IMR-90 (cell line): ENCODE data around the gene SNX14. TPM values are rescaled to one million over a fixed set of nuclear protein-coding genes. Genes with fewer than 3 reads are reported as not detected.

Source experiments
- ATAC-seq: fragments of 200-7000 bp; cut with Tn5 transposase; 2 replicates; pipeline ENCODE4 v1.9.1; 2020; ENCODE audit warnings: low read depth, mild to moderate bottlenecking, moderate library complexity
- BruUV-seq: library from RNA; stranded (reverse); fragments of 400-500 nt; replicated peaks from 2 replicates; lab custom pipeline; 2021; lab: Mats Ljungman, UMichigan
- CTCF ChIA-PET: fragments of 300-600 bp; formaldehyde crosslinking; extraction: SDS; loops from one replicate; lab custom pipeline; 2021; ENCODE audit warnings: antibody characterized with exemption; lab: Yijun Ruan, JAX
- POLR2A ChIA-PET: fragments of 300-600 bp; sonication (Branson Sonifier 250); formaldehyde crosslinking; loops from one replicate; lab custom pipeline; 2022; ENCODE audit warnings: antibody characterized with exemption; ENCODE audit not compliant: unreplicated experiment; lab: Charles Lee
- DNase-seq: peaks from one replicate; pipeline ENCODE4 v3.0.0; 2013
- H2AFZ ChIP-seq: replicated peaks from 2 replicates; pipeline ENCODE3; 2013; ENCODE audit warnings: low read length, mild to moderate bottlenecking; ENCODE audit not compliant: poor library complexity
- H2AK5ac ChIP-seq: 2 replicates; pipeline ENCODE4 v1.6.1; 2013; ENCODE audit warnings: low read depth, low read length, inconsistent platforms
- H2AK9ac ChIP-seq: replicated peaks from 2 replicates; pipeline ENCODE3; 2013; ENCODE audit warnings: mild to moderate bottlenecking, low read depth, low read length, moderate library complexity; ENCODE audit not compliant: poor library complexity
- H2BK120ac ChIP-seq: 2 replicates; pipeline ENCODE4 v1.6.1; 2013; ENCODE audit warnings: low read depth, low read length, inconsistent platforms
- H2BK15ac ChIP-seq: 3 replicates; pipeline ENCODE4 v1.6.1; 2013; ENCODE audit warnings: low read depth, low read length, inconsistent platforms
- H2BK20ac ChIP-seq: 2 replicates; pipeline ENCODE4 v1.6.1; 2013; ENCODE audit warnings: low read depth, mild to moderate bottlenecking, inconsistent platforms, low read length, moderate library complexity
- H2BK5ac ChIP-seq: 2 replicates; pipeline ENCODE4 v1.6.1; 2013; ENCODE audit warnings: mild to moderate bottlenecking, low read depth, low read length, inconsistent platforms; ENCODE audit not compliant: poor library complexity, severe bottlenecking
- H3K14ac ChIP-seq: replicated peaks from 2 replicates; pipeline ENCODE4 v1.6.1; 2013; ENCODE audit warnings: low read depth, low read length, inconsistent platforms
- H3K18ac ChIP-seq: 2 replicates; pipeline ENCODE4 v1.6.1; 2013; ENCODE audit warnings: low read depth, low read length, control low read depth
- H3K23ac ChIP-seq: 2 replicates; pipeline ENCODE4 v1.6.1; 2013; ENCODE audit warnings: low read depth, low read length, inconsistent platforms
- H3K27ac ChIP-seq: 2 replicates; pipeline ENCODE4 v1.5.1; 2013; ENCODE audit warnings: mild to moderate bottlenecking, control low read depth, low read length; ENCODE audit not compliant: insufficient read depth
- H3K27me3 ChIP-seq: 2 replicates; pipeline ENCODE4 v1.6.1; 2013; ENCODE audit warnings: low read length; ENCODE audit not compliant: control insufficient read depth, insufficient read depth
- H3K36me3 ChIP-seq: 2 replicates; pipeline ENCODE4 v1.6.1; 2013; ENCODE audit warnings: low read length, mixed read lengths; ENCODE audit not compliant: control insufficient read depth, insufficient read depth
- H3K4ac ChIP-seq: 2 replicates; pipeline ENCODE4 v1.6.1; 2013; ENCODE audit warnings: low read depth, low read length, inconsistent platforms
- H3K4me1 ChIP-seq: 2 replicates; pipeline ENCODE4 v1.6.1; 2013; ENCODE audit warnings: low read length, mixed read lengths; ENCODE audit not compliant: control insufficient read depth, insufficient read depth
- H3K4me2 ChIP-seq: 2 replicates; pipeline ENCODE4 v1.6.1; 2013; ENCODE audit warnings: low read depth, mild to moderate bottlenecking, control low read depth, low read length, moderate library complexity
- H3K4me3 ChIP-seq: 2 replicates; pipeline ENCODE4 v1.5.1; 2013; ENCODE audit warnings: low read depth, mild to moderate bottlenecking, control low read depth, low read length, moderate library complexity; ENCODE audit not compliant: insufficient read depth
- H3K56ac ChIP-seq: 2 replicates; pipeline ENCODE4 v1.6.1; 2013; ENCODE audit warnings: low read length, inconsistent platforms; ENCODE audit not compliant: insufficient read depth; ENCODE audit errors: extremely low read depth
- H3K79me1 ChIP-seq, 2 experiments: 2 replicates each; pipeline ENCODE4 v1.6.1; 2013; ENCODE audit warnings: low read length in 2 of 2, inconsistent platforms in 1 of 2, low read depth in 1 of 2
- H3K9ac ChIP-seq: 2 replicates; pipeline ENCODE4 v1.6.1; 2013; ENCODE audit warnings: low read depth, low read length, control low read depth
- H3K9me1 ChIP-seq: 2 replicates; pipeline ENCODE4 v1.6.1; 2013; ENCODE audit warnings: low read length, inconsistent platforms; ENCODE audit not compliant: insufficient read depth
- H3K9me3 ChIP-seq: 2 replicates; pipeline ENCODE4 v1.6.1; 2013; ENCODE audit warnings: low read length; ENCODE audit not compliant: control insufficient read depth, insufficient read depth
- H4K20me1 ChIP-seq: 2 replicates; pipeline ENCODE4 v1.6.1; 2013; ENCODE audit warnings: low read length, inconsistent platforms; ENCODE audit not compliant: insufficient read depth
- H4K5ac ChIP-seq: 2 replicates; pipeline ENCODE4 v1.6.1; 2013; ENCODE audit warnings: mild to moderate bottlenecking, low read depth, low read length, control low read depth
- H4K8ac ChIP-seq, 2 experiments: 2 replicates each; pipeline ENCODE4 v1.6.1; 2013; ENCODE audit warnings: low read depth in 2 of 2, low read length in 2 of 2, control low read depth in 1 of 2, inconsistent platforms in 1 of 2
- H4K91ac ChIP-seq: 2 replicates; pipeline ENCODE4 v1.6.1; 2013; ENCODE audit warnings: low read depth, low read length, inconsistent platforms; ENCODE audit not compliant: insufficient read depth
- BHLHE40 ChIP-seq: fragments of 150-350 bp; IDR thresholded peaks from 2 replicates; pipeline ENCODE4 v1.6.1; 2016; ENCODE audit warnings: mild to moderate bottlenecking, low read depth, low read length
- CHD1 ChIP-seq: IDR thresholded peaks from 2 replicates; pipeline ENCODE4 v1.6.1; 2012; ENCODE audit warnings: low read depth, low read length, improper control_type of control experiment
- CTCF ChIP-seq: conservative IDR thresholded peaks from 2 replicates; pipeline ENCODE4 v1.5.1; 2012; ENCODE audit warnings: mild to moderate bottlenecking, low read depth, low read length, improper control_type of control experiment
- FOS ChIP-seq: fragments of 150-350 bp; IDR thresholded peaks from 2 replicates; pipeline ENCODE4 v1.6.1; 2016; ENCODE audit warnings: low read depth, low read length
- MAFK ChIP-seq: IDR thresholded peaks from 2 replicates; pipeline ENCODE4 v1.6.1; 2012; ENCODE audit warnings: low read depth, low read length, improper control_type of control experiment
- MAZ ChIP-seq: IDR thresholded peaks from 2 replicates; pipeline ENCODE4 v1.6.1; 2012; ENCODE audit warnings: low read depth, mild to moderate bottlenecking, low read length, improper control_type of control experiment, moderate library complexity, borderline replicate concordance
- MXI1 ChIP-seq: IDR thresholded peaks from 2 replicates; pipeline ENCODE4 v1.6.1; 2012; ENCODE audit warnings: low read depth, mild to moderate bottlenecking, low read length, moderate library complexity, borderline replicate concordance
- NFE2L2 ChIP-seq: fragments of 150-350 bp; IDR thresholded peaks from 2 replicates; pipeline ENCODE4 v1.6.1; 2016; ENCODE audit warnings: low read depth, mild to moderate bottlenecking, low read length
- POLR2A ChIP-seq: IDR thresholded peaks from 2 replicates; pipeline ENCODE4 v1.6.1; 2012; ENCODE audit warnings: mild to moderate bottlenecking, low read depth, low read length
- RFX5 ChIP-seq: IDR thresholded peaks from 2 replicates; pipeline ENCODE4 v1.8.0; 2012; ENCODE audit warnings: low read depth, mild to moderate bottlenecking, low read length, moderate library complexity
- WGBS, 2 experiments: methylation state at CpG; one replicate each; pipeline versions ENCODE4 v1.1.5 to v1.1.7; 2013; ENCODE audit warnings: missing lambda C conversion rate in 2 of 2; ENCODE audit not compliant: insufficient read length in 1 of 2; ENCODE audit errors: extremely low coverage in 2 of 2; 5-methylcytosine and 5-hydroxymethylcytosine counted together
- dilution Hi-C: fragments of 300-500 bp; cut with HindIII; formaldehyde crosslinking; loops from one replicate; pipeline ENCODE4 v1.14.3; 2018; ENCODE audit warnings: low sequenced_read_pairs; ENCODE audit not compliant: unreplicated experiment
- in situ Hi-C: fragments of 300-500 bp; cut with MboI; formaldehyde crosslinking; loops from 3 replicates; pipeline ENCODE4 v1.14.3; 2019; ENCODE audit warnings: low sequenced_read_pairs, inconsistent platforms, mixed read lengths
- intact Hi-C: fragments of 100-400 bp; cut with micrococcal nuclease; formaldehyde crosslinking; loops from 2 replicates; pipeline ENCODE4 v1.10.0; 2022
- polyA plus RNA-seq, 3 experiments: library from polyadenylated mRNA; depleted of rRNA; stranded (reverse); fragments of >200 nt; gene quantifications; 2 replicates each; pipeline ENCODE4 v1.2.3, GENCODE V29; 2012; ENCODE audit warnings: low replicate concordance in 1 of 3
- total RNA-seq: library from RNA; depleted of rRNA; stranded (reverse); fragments of >200 nt; gene quantifications from 2 replicates; pipeline ENCODE4 v1.2.3, GENCODE V29; 2012
- TF ChIP-seq, protein P1 (sequence below): fragments of 150-350 bp; IDR thresholded peaks from 2 replicates; pipeline ENCODE4 v1.6.1; 2017; ENCODE audit warnings: mild to moderate bottlenecking, antibody characterized with exemption, low read length, low read depth
- TF ChIP-seq, protein P2 (sequence below): fragments of 150-350 bp; IDR thresholded peaks from 2 replicates; pipeline ENCODE4 v1.6.1; 2016; ENCODE audit warnings: low read depth, mild to moderate bottlenecking, low read length, moderate library complexity, borderline replicate concordance

SNX14 gene
- total and polyA plus RNA-seq, 2 of the 4 experiments (the other 2 are of a cell fraction) = 39.9 to 61.8 TPM

- H3K23ac ChIP-seq = peak overlapping the region; percentile 63; the same call in 1 of the 2 replicates
- no peak for DNase-seq
- in situ Hi-C loops = loop anchor here (10.0 kb wide), 1 partner anchor 217 kb away; no protein-coding TSS in a partner anchor
- intact Hi-C loops = loop anchor here (10.0 kb wide), 1 partner anchor 217 kb away; no protein-coding TSS in a partner anchor
- peak overlapping the region; percentile 14; the same call in 1 of the 2 replicates for H3K9ac ChIP-seq
- peak overlapping the region; percentile 57; the same call in 1 of the 2 replicates for H2AK5ac ChIP-seq
- H3K9me1 ChIP-seq = peaks cover 51% of the 10 kb centered on the region
- H3K4me1 ChIP-seq = peaks cover 50% of the 10 kb centered on the region
- no peak overlapping the region for H3K4me3 ChIP-seq
- ChIA-PET POLR2A (no interaction called here), CTCF (no interaction called here)
- BruUV-seq = no TSS peak
- no peak overlapping the region for H3K56ac ChIP-seq
- H3K79me1 ChIP-seq = peaks cover 39 to 77% of the 10 kb centered on the region in 2 experiments
- peaks cover 55% of the 10 kb centered on the region for H4K20me1 ChIP-seq
- peak overlapping the region; percentile 25 to 67; a peak in 3 of 4 replicates for H4K8ac ChIP-seq
- peak overlapping the region; percentile 33; the same call in 1 of the 2 replicates for H3K4ac ChIP-seq
- WGBS, 2 experiments = no CpG with 5 or more reads among the region's 2 CpGs
- H3K4me2 ChIP-seq = peak overlapping the region; percentile 21; the same call in 1 of the 2 replicates
- H2BK20ac ChIP-seq = no peak overlapping the region
- no peak overlapping the region for H4K5ac ChIP-seq
- H2AK9ac ChIP-seq = no peak overlapping the region
- peak overlapping the region; percentile 14; the same call in 1 of the 2 replicates for H3K27ac ChIP-seq
- ATAC-seq = no peak
- peak overlapping the region; percentile 55; the same call in 1 of the 3 replicates for H2BK15ac ChIP-seq
- H3K18ac ChIP-seq = peak overlapping the region; percentile 52; the same call in 1 of the 2 replicates
- dilution Hi-C loops = no loop called here
- H4K91ac ChIP-seq = no peak overlapping the region; the same call in 1 of the 2 replicates
- H2AFZ ChIP-seq = no peak overlapping the region
- H3K27me3 ChIP-seq = no peaks in the 10 kb centered on the region
- H2BK5ac ChIP-seq = peak overlapping the region; percentile 51
- peak overlapping the region; percentile 33; the same call in 1 of the 2 replicates for H2BK120ac ChIP-seq
- H3K14ac ChIP-seq = peak overlapping the region; percentile 65; the same call in 1 of the 2 replicates
- TF ChIP-seq, protein P1, sequence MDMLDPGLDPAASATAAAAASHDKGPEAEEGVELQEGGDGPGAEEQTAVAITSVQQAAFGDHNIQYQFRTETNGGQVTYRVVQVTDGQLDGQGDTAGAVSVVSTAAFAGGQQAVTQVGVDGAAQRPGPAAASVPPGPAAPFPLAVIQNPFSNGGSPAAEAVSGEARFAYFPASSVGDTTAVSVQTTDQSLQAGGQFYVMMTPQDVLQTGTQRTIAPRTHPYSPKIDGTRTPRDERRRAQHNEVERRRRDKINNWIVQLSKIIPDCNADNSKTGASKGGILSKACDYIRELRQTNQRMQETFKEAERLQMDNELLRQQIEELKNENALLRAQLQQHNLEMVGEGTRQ = no peak
- no peak for TF ChIP-seq POLR2A
- TF ChIP-seq MAFK = no peak
- TF ChIP-seq BHLHE40 = no peak
- TF ChIP-seq MAZ = no peak
- no peak for TF ChIP-seq MXI1
- TF ChIP-seq CHD1 = no peak
- no peak for TF ChIP-seq RFX5
- TF ChIP-seq FOS = no peak
- TF ChIP-seq NFE2L2 = no peak
- no peak for TF ChIP-seq CTCF
- TF ChIP-seq, protein P2, sequence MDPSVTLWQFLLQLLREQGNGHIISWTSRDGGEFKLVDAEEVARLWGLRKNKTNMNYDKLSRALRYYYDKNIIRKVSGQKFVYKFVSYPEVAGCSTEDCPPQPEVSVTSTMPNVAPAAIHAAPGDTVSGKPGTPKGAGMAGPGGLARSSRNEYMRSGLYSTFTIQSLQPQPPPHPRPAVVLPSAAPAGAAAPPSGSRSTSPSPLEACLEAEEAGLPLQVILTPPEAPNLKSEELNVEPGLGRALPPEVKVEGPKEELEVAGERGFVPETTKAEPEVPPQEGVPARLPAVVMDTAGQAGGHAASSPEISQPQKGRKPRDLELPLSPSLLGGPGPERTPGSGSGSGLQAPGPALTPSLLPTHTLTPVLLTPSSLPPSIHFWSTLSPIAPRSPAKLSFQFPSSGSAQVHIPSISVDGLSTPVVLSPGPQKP = no peak
- H3K9me3 ChIP-seq = no peaks in the 10 kb centered on the region
- peaks cover 8% of the 10 kb centered on the region; the same call in 1 of the 2 replicates for H3K36me3 ChIP-seq
Observed at GRCh38 chr6:85458184-85458583, 135.5 kb downstream of the SNX14 start.
